GM20000 (cell line): Measurements from ENCODE around the gene POGK.

Experiments
- DNase-seq: peaks from one replicate; pipeline ENCODE4 v3.0.0; 2012; ENCODE audit warnings: low spot score
- TF ChIP-seq, protein P1 (sequence below): IDR thresholded peaks from 2 replicates; pipeline ENCODE4 v1.5.1; 2012; ENCODE audit warnings: mild to moderate bottlenecking, control low read depth; ENCODE audit errors: extremely low read depth, missing control alignments

Gene POGK

DNA sequence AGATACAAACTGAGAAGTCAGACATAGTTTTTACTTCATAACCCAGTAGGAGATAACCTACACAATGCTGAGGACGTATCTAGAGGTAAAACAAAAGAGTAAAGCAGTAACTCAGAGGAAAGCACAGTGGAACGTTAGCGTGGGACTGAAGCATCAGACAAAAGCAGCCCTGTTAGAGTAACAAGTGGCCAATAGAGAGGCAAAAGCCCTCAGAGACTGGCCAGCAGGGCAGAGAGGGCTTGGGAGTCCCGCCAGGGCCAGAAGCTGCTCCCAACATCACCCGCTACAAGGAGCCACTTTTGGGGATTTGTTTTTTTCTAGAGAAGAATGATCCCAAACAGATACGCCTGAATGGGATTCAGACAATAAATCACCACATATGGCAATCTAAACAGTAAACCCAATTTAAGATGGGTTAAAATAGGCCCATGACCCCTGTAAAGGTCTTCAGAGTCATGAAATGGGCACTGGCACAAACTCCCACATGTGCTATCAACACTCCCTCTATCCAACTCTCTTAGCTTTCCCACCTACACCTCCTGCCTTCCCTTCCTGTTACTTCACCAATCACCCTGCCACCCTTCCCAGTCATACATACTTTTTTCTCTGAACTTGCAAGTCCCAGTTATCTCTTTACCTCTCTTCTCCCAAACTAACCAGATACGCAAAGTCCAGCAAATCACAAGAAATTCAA lies 19.6 kb downstream of the POGK start:
- DNase-seq: no peak
- TF ChIP-seq, protein P1, sequence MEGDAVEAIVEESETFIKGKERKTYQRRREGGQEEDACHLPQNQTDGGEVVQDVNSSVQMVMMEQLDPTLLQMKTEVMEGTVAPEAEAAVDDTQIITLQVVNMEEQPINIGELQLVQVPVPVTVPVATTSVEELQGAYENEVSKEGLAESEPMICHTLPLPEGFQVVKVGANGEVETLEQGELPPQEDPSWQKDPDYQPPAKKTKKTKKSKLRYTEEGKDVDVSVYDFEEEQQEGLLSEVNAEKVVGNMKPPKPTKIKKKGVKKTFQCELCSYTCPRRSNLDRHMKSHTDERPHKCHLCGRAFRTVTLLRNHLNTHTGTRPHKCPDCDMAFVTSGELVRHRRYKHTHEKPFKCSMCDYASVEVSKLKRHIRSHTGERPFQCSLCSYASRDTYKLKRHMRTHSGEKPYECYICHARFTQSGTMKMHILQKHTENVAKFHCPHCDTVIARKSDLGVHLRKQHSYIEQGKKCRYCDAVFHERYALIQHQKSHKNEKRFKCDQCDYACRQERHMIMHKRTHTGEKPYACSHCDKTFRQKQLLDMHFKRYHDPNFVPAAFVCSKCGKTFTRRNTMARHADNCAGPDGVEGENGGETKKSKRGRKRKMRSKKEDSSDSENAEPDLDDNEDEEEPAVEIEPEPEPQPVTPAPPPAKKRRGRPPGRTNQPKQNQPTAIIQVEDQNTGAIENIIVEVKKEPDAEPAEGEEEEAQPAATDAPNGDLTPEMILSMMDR: no peak

DNA sequence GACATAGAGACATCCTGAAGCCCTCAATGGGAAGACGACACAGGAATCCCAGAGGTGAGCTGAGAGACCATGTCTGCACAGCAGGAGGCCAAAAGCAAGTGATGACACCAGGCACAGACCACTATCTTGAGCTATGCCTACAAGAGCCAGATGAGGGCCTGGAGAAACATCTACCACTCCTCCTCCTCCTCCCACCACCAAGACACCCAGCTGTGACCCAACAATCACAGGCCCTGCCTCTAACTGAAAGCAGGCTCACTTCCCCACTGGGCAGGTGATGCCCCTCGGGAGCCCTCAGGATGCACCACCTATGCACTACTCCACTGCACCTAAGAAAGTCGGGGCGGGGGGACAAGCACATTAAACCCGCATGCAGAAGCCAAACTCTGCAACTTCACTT lies 20.3 kb downstream of the POGK start:
- TF ChIP-seq, protein P1: no peak
- no peak for DNase-seq

DNA sequence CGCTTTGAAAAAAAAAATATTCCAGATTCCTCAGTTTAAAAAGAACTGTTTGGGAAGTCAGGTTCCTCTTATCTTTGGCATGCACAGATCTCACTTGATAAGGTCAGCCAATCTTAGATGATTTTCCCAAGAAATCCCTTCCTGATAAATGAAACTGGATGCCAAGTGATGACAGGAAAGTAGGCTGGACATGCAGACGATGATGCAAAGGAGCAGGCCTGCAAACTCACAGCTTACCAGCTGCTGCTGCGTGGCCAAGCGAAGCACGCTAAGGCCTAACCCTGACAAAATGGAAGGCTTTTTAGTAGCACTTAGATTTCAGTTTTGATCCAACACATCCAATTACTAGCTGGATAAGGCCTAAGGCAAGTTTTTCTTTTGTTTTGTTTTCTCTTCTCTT lies 26.7 kb downstream of the POGK start:
- TF ChIP-seq, protein P1: no peak
- no peak for DNase-seq

DNA sequence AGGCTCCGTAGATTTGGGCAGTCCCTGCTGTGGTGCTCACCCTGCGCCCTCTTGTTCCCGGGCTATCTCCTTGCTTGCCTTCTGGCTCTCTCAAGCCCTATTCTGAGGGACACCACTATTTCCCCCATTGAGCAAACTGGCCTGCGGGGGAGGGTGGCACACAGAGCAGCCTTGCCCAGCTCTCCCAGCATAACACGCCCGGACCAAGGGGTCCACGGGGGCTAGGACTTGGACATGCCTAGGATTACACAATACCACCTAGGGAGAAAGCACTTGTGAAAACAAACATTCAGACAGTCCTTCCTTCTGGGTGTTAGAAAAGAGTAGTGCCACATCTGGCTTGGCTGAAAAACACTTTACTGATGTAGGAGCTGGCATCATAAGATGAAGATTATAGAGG lies 29.4 kb downstream of the POGK start:
- DNase-seq: no peak
- TF ChIP-seq, protein P1: no peak

DNA sequence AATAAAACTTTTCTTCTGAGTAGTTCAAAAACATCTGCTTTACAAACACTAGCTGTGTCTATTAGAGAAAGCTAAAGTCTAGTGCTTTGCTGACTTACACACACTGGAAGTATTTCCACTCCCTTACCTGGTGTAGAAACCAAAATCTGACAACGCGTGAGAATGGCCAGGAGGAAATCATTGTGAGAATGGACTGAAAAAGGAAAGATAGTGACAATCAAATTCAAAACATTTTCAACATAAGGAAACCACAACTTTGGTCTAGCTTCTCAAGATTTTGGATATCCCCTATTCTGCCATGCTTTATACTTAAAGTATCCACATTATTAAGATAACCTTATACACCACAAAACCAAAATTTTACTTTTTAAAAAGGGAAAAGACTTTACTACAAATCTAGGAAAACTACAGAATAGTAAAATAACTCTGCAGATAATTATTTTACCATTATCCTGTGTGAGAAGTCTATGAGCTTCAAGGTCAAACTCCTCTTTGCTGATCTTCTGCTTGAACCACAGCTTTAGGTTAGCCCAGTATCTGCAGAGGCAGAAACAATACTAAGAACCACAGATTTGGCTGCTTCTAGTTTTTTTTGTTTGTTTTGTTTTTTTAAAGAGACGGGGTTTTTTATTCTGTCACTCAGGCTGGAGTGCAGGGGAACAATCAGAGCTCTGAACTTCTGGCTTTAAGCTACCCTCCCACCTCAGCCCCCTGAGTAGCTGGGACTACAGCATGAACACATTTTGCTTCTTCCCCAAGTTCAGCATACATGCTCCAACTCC lies 30.2 kb downstream of the POGK start:
- TF ChIP-seq, protein P1: no peak
- no peak for DNase-seq

DNA sequence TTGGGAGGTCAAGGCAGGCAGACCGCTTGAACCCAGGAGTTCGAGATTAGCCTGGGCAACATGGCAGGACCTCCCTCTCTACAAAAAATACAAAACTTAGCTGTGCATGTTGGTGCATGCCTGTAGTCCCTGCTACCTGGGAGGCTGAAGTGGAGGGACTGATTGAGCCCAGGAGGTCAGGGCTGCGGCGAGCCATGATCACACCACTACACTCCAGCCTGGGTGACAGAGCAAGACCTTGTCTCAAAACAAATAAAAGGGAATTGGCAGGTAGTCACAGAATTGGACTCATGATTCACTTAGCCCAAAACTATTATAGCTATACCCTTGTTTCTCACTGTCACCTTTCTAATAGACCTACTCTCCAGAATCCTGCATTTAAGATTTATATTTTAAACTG lies 31.3 kb downstream of the POGK start:
- TF ChIP-seq, protein P1: no peak
- no peak for DNase-seq

DNA sequence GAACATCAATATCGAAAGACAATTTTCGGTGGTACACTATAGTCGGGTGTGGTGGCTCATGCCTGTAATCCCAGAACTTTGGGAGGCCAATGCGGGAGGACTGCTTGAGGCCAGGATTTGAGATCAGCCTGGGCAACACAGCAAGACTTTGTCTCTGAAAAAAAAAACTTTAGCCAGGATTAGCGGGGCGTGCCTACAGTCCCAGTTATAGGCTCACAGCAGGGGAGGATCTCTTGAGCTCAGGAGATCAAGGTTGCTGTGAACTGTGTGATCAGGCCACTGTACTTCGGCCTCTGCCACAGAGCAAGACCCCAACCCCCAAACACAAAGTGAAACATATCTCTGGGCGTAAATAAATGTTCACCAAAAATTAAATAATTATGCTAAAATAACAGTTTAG lies 35.2 kb downstream of the POGK start:
- TF ChIP-seq, protein P1: no peak
- DNase-seq: no peak
